Measurements from ENCODE around the gene SEC24D. TPM values are rescaled to one million over a fixed set of nuclear protein-coding genes. Genes with fewer than 3 reads are reported as not detected.
"Not testable (repeated sequence)": the region's sequence is repeated elsewhere in the genome, so short reads cannot be mapped to it uniquely, and the experiment has no call there.

SEC24D gene
- total and polyA plus RNA-seq, 2 of the 8 experiments (the other 6 are each of a cell fraction or from before 2014, with no cell fraction given): 28.9 to 91.6 TPM

- H4K91ac ChIP-seq (replicated peaks; ENCODE audit: insufficient read length, low read length); POLR2A ChIA-PET (ENCODE audit: partially characterized antibody): not testable (repeated sequence)
These were observed 58.3 kb downstream of the SEC24D start for GRCh38 chr4:118777649-118778048.

More at GRCh38 chr4:118777649-118778048, 58.3 kb downstream of the SEC24D start:
- not testable (repeated sequence) for H3K56ac ChIP-seq (replicated peaks; ENCODE audit: insufficient read length, low read depth, low read length); H3K79me2 ChIP-seq (ENCODE audit: control insufficient read depth in 1 of 2, insufficient read depth in 2 of 2, low read length in 2 of 2); H4K8ac ChIP-seq (ENCODE audit: extremely low read depth, insufficient read depth, low read length); H3K4me2 ChIP-seq (ENCODE audit: insufficient read depth in 1 of 2, low read depth in 2 of 2, low read length in 2 of 2); H3K27ac ChIP-seq (ENCODE audit: low read depth, low read length); H2BK20ac ChIP-seq (ENCODE audit: low read length); H2BK12ac ChIP-seq (ENCODE audit: low read depth, low read length); H2AFZ ChIP-seq (ENCODE audit: low read length); H3K23ac ChIP-seq (ENCODE audit: insufficient read length); H2BK5ac ChIP-seq (ENCODE audit: low read depth, low read length); H3K79me1 ChIP-seq (ENCODE audit: low read depth, low read length); H3K23me2 ChIP-seq (ENCODE audit: low read depth, low read length); H4K5ac ChIP-seq (ENCODE audit: insufficient read length, low read depth, low read length); H3K9ac ChIP-seq (replicated peaks in 1 of 4; ENCODE audit: extremely low read depth in 1 of 4, low read depth in 3 of 4, low read length in 3 of 4); H3K18ac ChIP-seq (ENCODE audit: extremely low read depth, low read length); H3K4ac ChIP-seq (replicated peaks; ENCODE audit: insufficient read length, low read depth, low read length); H3K14ac ChIP-seq (ENCODE audit: insufficient read length); FAIRE-seq; H3K27me3 ChIP-seq (replicated peaks in 1 of 4; ENCODE audit: control insufficient read depth in 3 of 4, extremely low read depth in 1 of 4, insufficient read depth in 3 of 4, low read length in 3 of 4); H2BK120ac ChIP-seq (replicated peaks; ENCODE audit: low read depth, low read length); H3K4me1 ChIP-seq (replicated peaks in 1 of 4; ENCODE audit: control insufficient read depth in 3 of 4, insufficient read depth in 4 of 4, low read length in 3 of 4); H2AK5ac ChIP-seq (ENCODE audit: low read depth, low read length); DNase-seq (ENCODE audit: low read depth in 1 of 2, low spot score in 2 of 2); H2BK15ac ChIP-seq (ENCODE audit: low read length); H3K4me3 ChIP-seq (ENCODE audit: extremely low read depth in 1 of 4, insufficient read depth in 2 of 4, low read depth in 3 of 4, low read length in 4 of 4); H4K20me1 ChIP-seq (replicated peaks in 1 of 2; ENCODE audit: control insufficient read depth in 1 of 2, insufficient read depth in 2 of 2, low read length in 2 of 2); H3K9me3 ChIP-seq (ENCODE audit: insufficient read depth in 2 of 2, low read depth in 1 of 2, low read length in 1 of 2)
- WGBS, 2 experiments (ENCODE audit: extremely low coverage in 1 of 2, insufficient coverage in 1 of 2, insufficient read length in 1 of 2, insufficient replicate concordance in 2 of 2, low coverage in 1 of 2, low lambda C conversion rate in 2 of 2, missing lambda C conversion rate in 1 of 2): 90% methylated on average over 2 of the region's 2 CpGs; no CpG with 5 or more reads in 1 of the 2 experiments
- peaks cover 0 to 10% (median 4%) of the 10 kb centered on the region in 4 experiments; a peak in 3 of 8 replicates for H3K36me3 ChIP-seq (ENCODE audit: control insufficient read depth in 2 of 4, insufficient read depth in 4 of 4, low read length in 3 of 4)
- CTCF ChIA-PET (ENCODE audit: partially characterized antibody): interaction anchor here (0.6 kb wide), 1 partner anchor 53 kb away, joined by 3 read pairs; no protein-coding TSS in a partner anchor
